Neural cell (in vitro differentiated cells): ENCODE data around the gene RIMS4. TPM values are rescaled to one million over a fixed set of nuclear protein-coding genes. Genes with fewer than 3 reads are reported as not detected.

ENCODE experiments used
- H2AFZ ChIP-seq: fragments of 200-600, 300-800 bp; sonication (generic), shearing (Covaris generic); 2 replicates; pipeline ENCODE4 v1.6.0; 2014; ENCODE audit warnings: low read depth, mild to moderate bottlenecking, antibody characterized with exemption, low read length, moderate library complexity
- H3F3A ChIP-seq: fragments of 200-600 bp; shearing (Covaris generic); 2 replicates; pipeline ENCODE4 v1.6.1; 2016; ENCODE audit warnings: mild to moderate bottlenecking, moderate library complexity, mixed read lengths, antibody characterized with exemption, low read length; ENCODE audit not compliant: insufficient read depth, poor library complexity, severe bottlenecking
- H3K27ac ChIP-seq: fragments of 200-600, 300-800 bp; sonication (generic), shearing (Covaris generic); 2 replicates; pipeline ENCODE4 v1.5.1; 2014; ENCODE audit warnings: mild to moderate bottlenecking, low read length, moderate library complexity
- H3K27me3 ChIP-seq: fragments of 300-800, 200-600 bp; sonication (generic), shearing (Covaris generic); 2 replicates; pipeline ENCODE4 v1.6.0; 2014; ENCODE audit warnings: mild to moderate bottlenecking, low read depth, low read length, moderate library complexity; ENCODE audit not compliant: insufficient read depth
- H3K36me3 ChIP-seq: fragments of 300-800, 200-600 bp; sonication (generic), shearing (Covaris generic); 2 replicates; pipeline ENCODE4 v1.5.1; 2014; ENCODE audit warnings: mild to moderate bottlenecking, antibody characterized with exemption, low read length, moderate library complexity; ENCODE audit not compliant: insufficient read depth
- H3K4me2 ChIP-seq: fragments of 300-800, 200-600 bp; sonication (generic), shearing (Covaris generic); 2 replicates; pipeline ENCODE4 v1.6.0; 2014; ENCODE audit warnings: mild to moderate bottlenecking, low read length
- H3K4me3 ChIP-seq: fragments of 300-800, 200-600 bp; sonication (generic), shearing (Covaris generic); 2 replicates; pipeline ENCODE4 v1.5.1; 2014; ENCODE audit warnings: mild to moderate bottlenecking, low read length, moderate library complexity
- H3K79me2 ChIP-seq: fragments of 200-600 bp; shearing (Covaris generic); replicated peaks from 2 replicates; pipeline ENCODE4 v1.6.0; 2014; ENCODE audit warnings: mild to moderate bottlenecking, low read length, moderate library complexity; ENCODE audit not compliant: insufficient read depth
- H3K9ac ChIP-seq: fragments of 300-800, 200-600 bp; sonication (generic), shearing (Covaris generic); 2 replicates; pipeline ENCODE4 v1.6.1; 2016; ENCODE audit warnings: mild to moderate bottlenecking, low read length, mixed read lengths
- H3K9me2 ChIP-seq: fragments of 200-600 bp; shearing (Covaris generic); 2 replicates; pipeline ENCODE4 v1.6.1; 2016; ENCODE audit warnings: mild to moderate bottlenecking, low read length, mixed read lengths; ENCODE audit not compliant: insufficient read depth
- H3K9me3 ChIP-seq: fragments of 200-600, 300-800 bp; sonication (generic), shearing (Covaris generic); 2 replicates; pipeline ENCODE4 v1.6.1; 2016; ENCODE audit warnings: mild to moderate bottlenecking, mixed run types, low read length, moderate library complexity, mixed read lengths
- H4K20me1 ChIP-seq: fragments of 200-600 bp; shearing (Covaris generic); 2 replicates; pipeline ENCODE4 v1.6.1; 2016; ENCODE audit warnings: mild to moderate bottlenecking, mixed run types; ENCODE audit not compliant: insufficient read depth
- EP300 ChIP-seq: fragments of 450-650 bp; conservative IDR thresholded peaks from 2 replicates; pipeline ENCODE4 v1.6.1; 2014; ENCODE audit warnings: antibody characterized with exemption, mild to moderate bottlenecking, moderate library complexity; ENCODE audit not compliant: poor library complexity, severe bottlenecking
- MXI1 ChIP-seq: fragments of 450-650 bp; conservative IDR thresholded peaks from 2 replicates; pipeline ENCODE4 v1.6.1; 2014; ENCODE audit warnings: antibody characterized with exemption, mild to moderate bottlenecking; ENCODE audit not compliant: poor library complexity, severe bottlenecking
- POLR2AphosphoS5 ChIP-seq: IDR thresholded peaks from 2 replicates; pipeline ENCODE4 v1.6.1; 2012
- RAD21 ChIP-seq: fragments of 450-650 bp; conservative IDR thresholded peaks from 2 replicates; pipeline ENCODE4 v1.6.1; 2014; ENCODE audit warnings: antibody characterized with exemption, mild to moderate bottlenecking, moderate library complexity
- SMC3 ChIP-seq: fragments of 450-650 bp; conservative IDR thresholded peaks from 2 replicates; pipeline ENCODE4 v1.6.1; 2014; ENCODE audit warnings: antibody characterized with exemption, mild to moderate bottlenecking, moderate library complexity; ENCODE audit not compliant: poor library complexity
- TAF1 ChIP-seq: IDR thresholded peaks from 2 replicates; pipeline ENCODE4 v1.6.1; 2012; ENCODE audit warnings: low read depth
- polyA plus RNA-seq: library from polyadenylated mRNA; depleted of rRNA; stranded (reverse); fragments of >200 nt; gene quantifications from 2 replicates; pipeline ENCODE4 v1.2.3, GENCODE V29; 2014
- TF ChIP-seq, protein P1 (sequence below): IDR thresholded peaks from 2 replicates; pipeline ENCODE4 v1.6.1; 2012; ENCODE audit warnings: borderline replicate concordance
- TF ChIP-seq, protein P2 (sequence below): fragments of 450-650 bp; IDR thresholded peaks from 2 replicates; pipeline ENCODE4 v1.5.1; 2014; ENCODE audit warnings: antibody characterized with exemption, mild to moderate bottlenecking, moderate library complexity; ENCODE audit not compliant: poor library complexity, severe bottlenecking

Gene RIMS4
- polyA plus RNA-seq, 1 donor from 2014 or later, result 40.6 TPM

DNA sequence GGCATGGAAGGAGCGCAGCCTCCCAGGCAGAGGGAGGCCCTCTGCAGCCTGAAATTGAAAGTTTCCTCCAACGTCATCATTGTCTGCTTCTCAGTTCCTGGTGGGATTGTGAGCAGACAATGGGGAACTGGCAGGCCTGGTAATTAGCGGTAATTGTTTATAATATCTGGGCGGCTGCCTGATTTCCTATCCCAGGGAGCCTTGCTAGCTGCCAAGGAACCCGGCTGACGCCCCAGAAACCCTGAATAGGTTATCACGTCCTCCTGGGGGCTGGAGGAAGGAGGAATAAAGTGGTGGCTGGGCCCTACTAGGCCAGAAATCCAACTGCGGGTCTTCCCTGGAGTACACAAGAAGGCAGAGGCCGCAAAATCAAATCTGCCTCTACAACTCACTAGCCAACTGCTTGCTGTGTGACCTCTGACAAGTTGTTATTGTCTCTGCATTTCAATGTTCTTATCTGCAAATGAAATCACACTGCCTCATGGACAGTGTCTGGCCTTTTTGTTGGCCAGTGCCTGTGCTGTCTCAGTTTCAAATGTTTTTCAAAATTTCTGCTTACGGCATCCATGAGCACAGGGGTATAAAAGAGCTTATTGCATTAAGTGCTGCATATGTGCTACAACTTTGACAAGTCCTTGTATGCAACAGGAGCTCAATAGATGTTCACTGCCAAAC is 47.7 kb downstream of the RIMS4 start:
- H3K9me2 ChIP-seq, result no peaks in the 10 kb centered on the region
- TF ChIP-seq, protein P1, sequence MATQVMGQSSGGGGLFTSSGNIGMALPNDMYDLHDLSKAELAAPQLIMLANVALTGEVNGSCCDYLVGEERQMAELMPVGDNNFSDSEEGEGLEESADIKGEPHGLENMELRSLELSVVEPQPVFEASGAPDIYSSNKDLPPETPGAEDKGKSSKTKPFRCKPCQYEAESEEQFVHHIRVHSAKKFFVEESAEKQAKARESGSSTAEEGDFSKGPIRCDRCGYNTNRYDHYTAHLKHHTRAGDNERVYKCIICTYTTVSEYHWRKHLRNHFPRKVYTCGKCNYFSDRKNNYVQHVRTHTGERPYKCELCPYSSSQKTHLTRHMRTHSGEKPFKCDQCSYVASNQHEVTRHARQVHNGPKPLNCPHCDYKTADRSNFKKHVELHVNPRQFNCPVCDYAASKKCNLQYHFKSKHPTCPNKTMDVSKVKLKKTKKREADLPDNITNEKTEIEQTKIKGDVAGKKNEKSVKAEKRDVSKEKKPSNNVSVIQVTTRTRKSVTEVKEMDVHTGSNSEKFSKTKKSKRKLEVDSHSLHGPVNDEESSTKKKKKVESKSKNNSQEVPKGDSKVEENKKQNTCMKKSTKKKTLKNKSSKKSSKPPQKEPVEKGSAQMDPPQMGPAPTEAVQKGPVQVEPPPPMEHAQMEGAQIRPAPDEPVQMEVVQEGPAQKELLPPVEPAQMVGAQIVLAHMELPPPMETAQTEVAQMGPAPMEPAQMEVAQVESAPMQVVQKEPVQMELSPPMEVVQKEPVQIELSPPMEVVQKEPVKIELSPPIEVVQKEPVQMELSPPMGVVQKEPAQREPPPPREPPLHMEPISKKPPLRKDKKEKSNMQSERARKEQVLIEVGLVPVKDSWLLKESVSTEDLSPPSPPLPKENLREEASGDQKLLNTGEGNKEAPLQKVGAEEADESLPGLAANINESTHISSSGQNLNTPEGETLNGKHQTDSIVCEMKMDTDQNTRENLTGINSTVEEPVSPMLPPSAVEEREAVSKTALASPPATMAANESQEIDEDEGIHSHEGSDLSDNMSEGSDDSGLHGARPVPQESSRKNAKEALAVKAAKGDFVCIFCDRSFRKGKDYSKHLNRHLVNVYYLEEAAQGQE, result no peak
- TF ChIP-seq SMC3 (no peak), EP300 (no peak), MXI1 (no peak), POLR2AphosphoS5 (no peak)
- TF ChIP-seq, protein P2, sequence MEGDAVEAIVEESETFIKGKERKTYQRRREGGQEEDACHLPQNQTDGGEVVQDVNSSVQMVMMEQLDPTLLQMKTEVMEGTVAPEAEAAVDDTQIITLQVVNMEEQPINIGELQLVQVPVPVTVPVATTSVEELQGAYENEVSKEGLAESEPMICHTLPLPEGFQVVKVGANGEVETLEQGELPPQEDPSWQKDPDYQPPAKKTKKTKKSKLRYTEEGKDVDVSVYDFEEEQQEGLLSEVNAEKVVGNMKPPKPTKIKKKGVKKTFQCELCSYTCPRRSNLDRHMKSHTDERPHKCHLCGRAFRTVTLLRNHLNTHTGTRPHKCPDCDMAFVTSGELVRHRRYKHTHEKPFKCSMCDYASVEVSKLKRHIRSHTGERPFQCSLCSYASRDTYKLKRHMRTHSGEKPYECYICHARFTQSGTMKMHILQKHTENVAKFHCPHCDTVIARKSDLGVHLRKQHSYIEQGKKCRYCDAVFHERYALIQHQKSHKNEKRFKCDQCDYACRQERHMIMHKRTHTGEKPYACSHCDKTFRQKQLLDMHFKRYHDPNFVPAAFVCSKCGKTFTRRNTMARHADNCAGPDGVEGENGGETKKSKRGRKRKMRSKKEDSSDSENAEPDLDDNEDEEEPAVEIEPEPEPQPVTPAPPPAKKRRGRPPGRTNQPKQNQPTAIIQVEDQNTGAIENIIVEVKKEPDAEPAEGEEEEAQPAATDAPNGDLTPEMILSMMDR, result no peak
- H3K4me2 ChIP-seq, result no peak overlapping the region
- no peak overlapping the region for H3K9ac ChIP-seq
- peak overlapping the region; percentile 4 for H3K4me3 ChIP-seq
- no peaks in the 10 kb centered on the region for H4K20me1 ChIP-seq
- no peak overlapping the region for H2AFZ ChIP-seq
- H3K36me3 ChIP-seq, result no peaks in the 10 kb centered on the region
- H3K27me3 ChIP-seq, result no peaks in the 10 kb centered on the region
- H3F3A ChIP-seq, result no peaks in the 10 kb centered on the region
- no peaks in the 10 kb centered on the region for H3K9me3 ChIP-seq
- H3K27ac ChIP-seq, result peak overlapping the region; percentile 16
- no peaks in the 10 kb centered on the region for H3K79me2 ChIP-seq

GRCh38 chr20:44761423-44761822 is 48.9 kb downstream of the RIMS4 start:
- no peak overlapping the region for H3K4me2 ChIP-seq
- H3K9ac ChIP-seq, result no peak overlapping the region
- no peak overlapping the region for H2AFZ ChIP-seq
- H3K4me3 ChIP-seq, result peak overlapping the region; percentile 4
- no peaks in the 10 kb centered on the region for H3K9me3 ChIP-seq
- H3K9me2 ChIP-seq, result no peaks in the 10 kb centered on the region
- no peaks in the 10 kb centered on the region for H3K79me2 ChIP-seq
- TF ChIP-seq, protein P1, result no peak
- TF ChIP-seq RAD21 (no peak), SMC3 (no peak), TAF1 (no peak)
- no peaks in the 10 kb centered on the region for H3K36me3 ChIP-seq
- H3K27me3 ChIP-seq, result no peaks in the 10 kb centered on the region
- H4K20me1 ChIP-seq, result no peaks in the 10 kb centered on the region
- no peak overlapping the region for H3K27ac ChIP-seq
- no peaks in the 10 kb centered on the region for H3F3A ChIP-seq
